Panc1 (cell line): ENCODE data around the gene RAB7A. TPM values are rescaled to one million over a fixed set of nuclear protein-coding genes. Genes with fewer than 3 reads are reported as not detected.

Source experiments
- ATAC-seq: fragments of 200-7000 bp; cut with Tn5 transposase; 2 replicates; pipeline ENCODE4 v1.9.1; 2020; ENCODE audit warnings: mild to moderate bottlenecking, moderate library complexity
- BruUV-seq: library from RNA; stranded (reverse); fragments of 400-500 nt; replicated peaks from 2 replicates; lab custom pipeline; 2021; lab: Mats Ljungman, UMichigan
- CTCF ChIA-PET: fragments of 300-600 bp; sonication (Branson Sonifier 250); formaldehyde crosslinking; loops from one replicate; lab custom pipeline; 2022; ENCODE audit warnings: antibody characterized with exemption; lab: Charles Lee
- POLR2A ChIA-PET: fragments of 300-600 bp; sonication (Branson Sonifier 250); formaldehyde crosslinking; loops from one replicate; lab custom pipeline; 2022; ENCODE audit warnings: antibody characterized with exemption; lab: Charles Lee
- DNase-seq: peaks from one replicate; pipeline ENCODE4 v3.0.0-alpha.2; 2010; ENCODE audit warnings: low read depth, low spot score
- H3K27ac ChIP-seq: 2 replicates; pipeline ENCODE4 v1.5.1; 2011; ENCODE audit warnings: mild to moderate bottlenecking, low read length, inconsistent platforms
- H3K27me3 ChIP-seq: fragments of 200-500 bp; sonication (Bioruptor generic); 2 replicates; pipeline ENCODE4 v1.6.0; 2014; ENCODE audit warnings: low read length, inconsistent platforms; ENCODE audit not compliant: control insufficient read depth, insufficient read depth
- H3K36me3 ChIP-seq: fragments of 200-500 bp; sonication (Bioruptor generic); 2 replicates; pipeline ENCODE4 v1.5.1; 2014; ENCODE audit warnings: inconsistent platforms, mild to moderate bottlenecking, low read length, moderate library complexity; ENCODE audit not compliant: control insufficient read depth, insufficient read depth
- H3K4me1 ChIP-seq: 2 replicates; pipeline ENCODE4 v1.5.1; 2011; ENCODE audit warnings: inconsistent platforms, mild to moderate bottlenecking, low read length, moderate library complexity; ENCODE audit not compliant: control insufficient read depth, insufficient read depth
- H3K4me3 ChIP-seq, 2 experiments: 2 replicates each; pipeline ENCODE4 v1.5.1; 2011 to 2012; ENCODE audit warnings: low read depth in 2 of 2, low read length in 2 of 2, mild to moderate bottlenecking in 2 of 2, inconsistent platforms in 1 of 2, moderate library complexity in 1 of 2
- H3K9me3 ChIP-seq: fragments of 200-500 bp; sonication (Bioruptor generic); 2 replicates; pipeline ENCODE4 v1.5.1; 2014; ENCODE audit warnings: low read depth, mild to moderate bottlenecking, inconsistent platforms, low read length, moderate library complexity; ENCODE audit not compliant: control insufficient read depth, insufficient read depth
- POLR2AphosphoS5 ChIP-seq: IDR thresholded peaks from 2 replicates; pipeline ENCODE4 v1.6.1; 2012; ENCODE audit warnings: mild to moderate bottlenecking, low read depth, low read length, moderate library complexity
- REST ChIP-seq, 2 experiments: IDR thresholded peaks; 2 replicates each; pipeline ENCODE4 v1.6.1; 2011 to 2012; ENCODE audit warnings: low read depth in 2 of 2, control low read depth in 1 of 2, low read length in 1 of 2, mild to moderate bottlenecking in 1 of 2, moderate library complexity in 1 of 2; ENCODE audit not compliant: insufficient read depth in 1 of 2
- SIN3A ChIP-seq: IDR thresholded peaks from 2 replicates; pipeline ENCODE4 v1.6.1; 2012; ENCODE audit warnings: low read depth, mild to moderate bottlenecking, low read length, moderate library complexity, borderline replicate concordance; ENCODE audit not compliant: insufficient read depth
- TCF7L2 ChIP-seq: IDR thresholded peaks from 2 replicates; pipeline ENCODE4 v1.6.1; 2011; ENCODE audit warnings: mild to moderate bottlenecking, low read depth, low read length, inconsistent platforms
- in situ Hi-C: cut with HindIII; loops from 2 replicates; pipeline ENCODE4 v1.10.0; 2016; ENCODE audit warnings: low sequenced_read_pairs, low pct_unique_long_range_greater_than_20kb
- intact Hi-C: fragments of 100-400 bp; cut with micrococcal nuclease; formaldehyde crosslinking; loops from one replicate; pipeline ENCODE4 v1.10.0; 2022; ENCODE audit not compliant: unreplicated experiment
- total RNA-seq: library from RNA; stranded (reverse); gene quantifications from one replicate; pipeline ENCODE4 v1.2.1, GENCODE V29; 2021; ENCODE audit not compliant: unreplicated experiment
- TF ChIP-seq, protein P1 (sequence below): fragments of 450-650 bp; IDR thresholded peaks from 2 replicates; pipeline ENCODE4 v1.5.1; 2017; ENCODE audit warnings: mild to moderate bottlenecking

RAB7A gene
- total RNA-seq, 1 experiment from 2014 or later = 386 TPM

- H3K4me3 ChIP-seq = no peak overlapping the region
- H3K4me1 ChIP-seq = peaks cover 16% of the 10 kb centered on the region
- intact Hi-C loops (no loop called here), in situ Hi-C loops (loop anchor here (5.0 kb wide), 1 partner anchor 61 kb away; no protein-coding TSS in a partner anchor)
- no peaks in the 10 kb centered on the region for H3K9me3 ChIP-seq
- no TSS peak for BruUV-seq
- DNase-seq = no peak
- ChIA-PET CTCF (interaction anchor here (1.0 kb wide), 1 partner anchor 56 kb away, joined by 3 read pairs; no protein-coding TSS in a partner anchor), POLR2A (interaction anchor here (0.9 kb wide), 1 partner anchor 64 kb away, joined by 5 read pairs; no protein-coding TSS in a partner anchor)
- TF ChIP-seq REST (IDR thresholded peaks at IDR 0.05; ENCODE audit: insufficient read depth in 1 of 2, low read depth in 2 of 2, low read length in 1 of 2) = no peak
- TF ChIP-seq SIN3A = no peak
- no peak for TF ChIP-seq POLR2AphosphoS5
- TF ChIP-seq TCF7L2 = no peak
- TF ChIP-seq, protein P1, sequence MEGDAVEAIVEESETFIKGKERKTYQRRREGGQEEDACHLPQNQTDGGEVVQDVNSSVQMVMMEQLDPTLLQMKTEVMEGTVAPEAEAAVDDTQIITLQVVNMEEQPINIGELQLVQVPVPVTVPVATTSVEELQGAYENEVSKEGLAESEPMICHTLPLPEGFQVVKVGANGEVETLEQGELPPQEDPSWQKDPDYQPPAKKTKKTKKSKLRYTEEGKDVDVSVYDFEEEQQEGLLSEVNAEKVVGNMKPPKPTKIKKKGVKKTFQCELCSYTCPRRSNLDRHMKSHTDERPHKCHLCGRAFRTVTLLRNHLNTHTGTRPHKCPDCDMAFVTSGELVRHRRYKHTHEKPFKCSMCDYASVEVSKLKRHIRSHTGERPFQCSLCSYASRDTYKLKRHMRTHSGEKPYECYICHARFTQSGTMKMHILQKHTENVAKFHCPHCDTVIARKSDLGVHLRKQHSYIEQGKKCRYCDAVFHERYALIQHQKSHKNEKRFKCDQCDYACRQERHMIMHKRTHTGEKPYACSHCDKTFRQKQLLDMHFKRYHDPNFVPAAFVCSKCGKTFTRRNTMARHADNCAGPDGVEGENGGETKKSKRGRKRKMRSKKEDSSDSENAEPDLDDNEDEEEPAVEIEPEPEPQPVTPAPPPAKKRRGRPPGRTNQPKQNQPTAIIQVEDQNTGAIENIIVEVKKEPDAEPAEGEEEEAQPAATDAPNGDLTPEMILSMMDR = no peak
- H3K27ac ChIP-seq = no peak overlapping the region
- no peaks in the 10 kb centered on the region for H3K36me3 ChIP-seq
- ATAC-seq = no peak
- H3K27me3 ChIP-seq = no peaks in the 10 kb centered on the region
Measured at GRCh38 chr3:128736601-128737000, 10.6 kb downstream of the RAB7A start.

- ChIA-PET POLR2A (interaction anchor here (0.6 kb wide), 2 partner anchors 62 to 166 kb away, joined by 4 read pairs; no protein-coding TSS in a partner anchor), CTCF (no interaction called here)
- DNase-seq = no peak
- no peak for ATAC-seq
- Histone ChIP-seq H3K27me3 (no peaks in the 10 kb centered on the region), H3K27ac (no peak overlapping the region), H3K4me3 (no peak overlapping the region), H3K9me3 (no peaks in the 10 kb centered on the region; the same call in 1 of the 2 replicates), H3K4me1 (peaks cover 8% of the 10 kb centered on the region), H3K36me3 (no peaks in the 10 kb centered on the region)
- intact Hi-C loops = no loop called here
- in situ Hi-C loops = no loop called here
- BruUV-seq = no TSS peak
- TF ChIP-seq REST (IDR thresholded peaks at IDR 0.05; ENCODE audit: insufficient read depth in 1 of 2, low read depth in 2 of 2, low read length in 1 of 2) = no peak
- TF ChIP-seq, protein P1 = no peak
Measured at GRCh38 chr3:128740621-128741020, 14.6 kb downstream of the RAB7A start.
